Mesenchymal stem cell (in vitro differentiated cells and primary cell): ENCODE measurements around the gene IST1.
"Not testable (repeated sequence)": the region's sequence is repeated elsewhere in the genome, so short reads cannot be mapped to it uniquely, and the experiment has no call there.

Experiments used
- DNase-seq: peaks from one replicate; pipeline ENCODE4 v3.0.0-alpha.2; 2013
- H2AFZ ChIP-seq: one replicate; pipeline ENCODE4 v1.6.1; 2013; ENCODE audit warnings: low read depth, mild to moderate bottlenecking, control low read depth, inconsistent platforms, low read length, moderate library complexity
- H2AK5ac ChIP-seq: 2 replicates; pipeline ENCODE4 v1.6.1; 2013; ENCODE audit warnings: low read length, moderate library complexity, mild to moderate bottlenecking, inconsistent platforms; ENCODE audit not compliant: severe bottlenecking
- H2BK120ac ChIP-seq: one replicate; pipeline ENCODE4 v1.6.1; 2013; ENCODE audit warnings: low read depth, mild to moderate bottlenecking, inconsistent platforms, low read length, moderate library complexity
- H2BK12ac ChIP-seq, 2 experiments: one replicate each; pipeline ENCODE4 v1.6.1; 2013; ENCODE audit warnings: inconsistent platforms in 2 of 2, low read length in 2 of 2, mild to moderate bottlenecking in 2 of 2, moderate library complexity in 2 of 2, control low read depth in 1 of 2
- H2BK15ac ChIP-seq: one replicate; pipeline ENCODE4 v1.6.1; 2013; ENCODE audit warnings: mild to moderate bottlenecking, low read depth, inconsistent platforms; ENCODE audit not compliant: poor library complexity, severe bottlenecking
- H2BK5ac ChIP-seq: 2 replicates; pipeline ENCODE4 v1.6.1; 2013; ENCODE audit warnings: low read depth, mild to moderate bottlenecking, low read length, control low read depth, inconsistent platforms; ENCODE audit not compliant: poor library complexity, severe bottlenecking
- H3K14ac ChIP-seq, 2 experiments: one replicate each; pipeline ENCODE4 v1.6.1; 2013; ENCODE audit warnings: inconsistent platforms in 2 of 2, low read length in 2 of 2, control low read depth in 1 of 2, mild to moderate bottlenecking in 1 of 2, moderate library complexity in 1 of 2
- H3K18ac ChIP-seq, 2 experiments: one replicate each; pipeline ENCODE4 v1.6.1; 2013; ENCODE audit warnings: inconsistent platforms in 2 of 2, low read length in 2 of 2, control low read depth in 1 of 2, low read depth in 1 of 2, mild to moderate bottlenecking in 1 of 2
- H3K23ac ChIP-seq, 2 experiments: one replicate each; pipeline ENCODE4 v1.6.1; 2013; ENCODE audit warnings: inconsistent platforms in 2 of 2, low read length in 2 of 2, mild to moderate bottlenecking in 2 of 2, moderate library complexity in 2 of 2, control low read depth in 1 of 2
- H3K27ac ChIP-seq: 2 replicates; pipeline ENCODE4 v1.5.1; 2013; ENCODE audit warnings: mild to moderate bottlenecking, moderate library complexity, low read length, control low read depth, inconsistent platforms; ENCODE audit not compliant: poor library complexity, severe bottlenecking
- H3K27me3 ChIP-seq, 2 experiments: 2 replicates each; pipeline versions ENCODE4 v1.6.1 to v1.7.0; 2013; ENCODE audit warnings: low read length in 2 of 2, mild to moderate bottlenecking in 2 of 2, moderate library complexity in 2 of 2, control low read depth in 1 of 2, inconsistent platforms in 1 of 2; ENCODE audit not compliant: control insufficient read depth in 1 of 2, insufficient read depth in 1 of 2
- H3K36me3 ChIP-seq, 2 experiments: 2 replicates each; pipeline versions ENCODE4 v1.6.1 to v1.7.0; 2013; ENCODE audit warnings: low read length in 2 of 2, control low read depth in 1 of 2, inconsistent platforms in 1 of 2, low read depth in 1 of 2, mild to moderate bottlenecking in 1 of 2; ENCODE audit not compliant: insufficient read depth in 2 of 2, control insufficient read depth in 1 of 2
- H3K4ac ChIP-seq, 2 experiments: one replicate each; pipeline ENCODE4 v1.6.1; 2013; ENCODE audit warnings: inconsistent platforms in 2 of 2, low read length in 2 of 2, mild to moderate bottlenecking in 2 of 2, moderate library complexity in 2 of 2, control low read depth in 1 of 2, low read depth in 1 of 2
- H3K4me1 ChIP-seq: 2 replicates; pipeline ENCODE4 v1.6.1; 2013; ENCODE audit warnings: low read depth, low read length, control low read depth; ENCODE audit not compliant: control insufficient read depth, insufficient read depth
- H3K4me2 ChIP-seq: 2 replicates; pipeline ENCODE4 v1.6.1; 2013; ENCODE audit warnings: low read length, mild to moderate bottlenecking, inconsistent platforms; ENCODE audit not compliant: poor library complexity, severe bottlenecking
- H3K4me3 ChIP-seq, 2 experiments: 2 replicates each; pipeline versions ENCODE4 v1.5.1 to v1.7.0; 2013; ENCODE audit warnings: low read length in 2 of 2, mild to moderate bottlenecking in 2 of 2, control low read depth in 1 of 2, low read depth in 1 of 2; ENCODE audit not compliant: insufficient read depth in 1 of 2
- H3K79me1 ChIP-seq: replicated peaks from 2 replicates; pipeline ENCODE4 v1.6.1; 2013; ENCODE audit warnings: mild to moderate bottlenecking, control low read depth, low read length, inconsistent platforms; ENCODE audit not compliant: poor library complexity, severe bottlenecking
- H3K9ac ChIP-seq: 2 replicates; pipeline ENCODE4 v1.7.0; 2013; ENCODE audit warnings: mild to moderate bottlenecking, low read length, moderate library complexity
- H3K9me3 ChIP-seq: 2 replicates; pipeline ENCODE4 v1.7.0; 2013; ENCODE audit warnings: mild to moderate bottlenecking, low read length; ENCODE audit not compliant: control insufficient read depth
- H4K8ac ChIP-seq: one replicate; pipeline ENCODE4 v1.6.1; 2013; ENCODE audit warnings: inconsistent platforms, mild to moderate bottlenecking, low read length, moderate library complexity
- H4K91ac ChIP-seq: one replicate; pipeline ENCODE4 v1.6.1; 2013; ENCODE audit warnings: mild to moderate bottlenecking, low read length, inconsistent platforms
- WGBS: methylation state at CpG from one replicate; pipeline ENCODE4 v1.1.7; 2013; ENCODE audit warnings: mixed read lengths; 5-methylcytosine and 5-hydroxymethylcytosine counted together

Gene IST1

DNA sequence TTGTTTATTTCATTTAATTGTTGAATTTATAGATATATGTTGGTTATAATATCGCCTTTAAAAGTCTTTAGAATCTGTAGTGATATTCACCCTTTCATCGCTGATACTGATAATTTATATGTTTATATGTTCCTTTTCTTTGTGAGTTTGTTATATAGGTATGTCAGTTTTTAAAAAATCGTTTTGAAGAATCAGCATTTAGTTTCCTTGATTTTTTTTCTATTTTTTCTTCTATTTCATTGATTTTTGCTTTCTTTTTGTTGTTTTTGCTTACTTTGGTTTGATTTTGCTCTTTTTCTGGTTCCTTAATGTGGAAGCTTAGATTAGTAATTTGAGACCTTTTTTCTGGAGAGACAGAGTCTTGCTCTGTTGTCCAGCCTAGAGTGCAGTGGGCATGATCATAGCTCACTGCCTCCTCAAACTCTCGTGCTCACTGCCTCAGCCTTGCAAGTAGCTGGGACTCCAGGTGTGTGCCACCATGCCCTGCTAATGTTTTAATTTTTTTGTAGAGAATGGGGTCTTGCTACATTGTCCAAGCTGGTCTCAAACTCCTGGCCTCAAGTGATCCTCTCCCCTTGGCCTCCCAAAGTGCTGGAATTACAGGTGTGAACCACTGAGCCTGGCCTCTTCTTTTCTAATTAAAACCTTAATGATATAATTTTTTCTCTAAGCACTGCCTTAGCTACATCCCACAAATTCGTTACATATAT is 7.5 kb downstream of the IST1 start:
- no peak overlapping the region for H3K4me2 ChIP-seq
- no peak overlapping the region for H3K9ac ChIP-seq
- H3K18ac ChIP-seq, result no peak overlapping the region
- no peak overlapping the region for H3K23ac ChIP-seq
- H2AFZ ChIP-seq, result no peak overlapping the region
- H3K9me3 ChIP-seq, result no peaks in the 10 kb centered on the region
- no peak for DNase-seq
- no peak overlapping the region for H4K8ac ChIP-seq
- peaks cover 4% of the 10 kb centered on the region for H3K4me1 ChIP-seq
- H3K36me3 ChIP-seq, result peaks cover 7 to 14% of the 10 kb centered on the region in 2 experiments
- H4K91ac ChIP-seq, result no peak overlapping the region
- H3K27me3 ChIP-seq, result no peaks in the 10 kb centered on the region
- no peak overlapping the region for H3K4ac ChIP-seq
- H3K4me3 ChIP-seq, result no peak overlapping the region
- no peak overlapping the region for H2BK15ac ChIP-seq
- WGBS, result 92% methylated on average over 1 of the region's 5 CpGs
- H2BK5ac ChIP-seq, result no peak overlapping the region
- no peak overlapping the region for H3K14ac ChIP-seq
- H2BK12ac ChIP-seq, result no peak overlapping the region
- no peak overlapping the region for H2BK120ac ChIP-seq
- H3K79me1 ChIP-seq, result no peaks in the 10 kb centered on the region
- H3K27ac ChIP-seq, result no peak overlapping the region
- no peak overlapping the region for H2AK5ac ChIP-seq

DNA sequence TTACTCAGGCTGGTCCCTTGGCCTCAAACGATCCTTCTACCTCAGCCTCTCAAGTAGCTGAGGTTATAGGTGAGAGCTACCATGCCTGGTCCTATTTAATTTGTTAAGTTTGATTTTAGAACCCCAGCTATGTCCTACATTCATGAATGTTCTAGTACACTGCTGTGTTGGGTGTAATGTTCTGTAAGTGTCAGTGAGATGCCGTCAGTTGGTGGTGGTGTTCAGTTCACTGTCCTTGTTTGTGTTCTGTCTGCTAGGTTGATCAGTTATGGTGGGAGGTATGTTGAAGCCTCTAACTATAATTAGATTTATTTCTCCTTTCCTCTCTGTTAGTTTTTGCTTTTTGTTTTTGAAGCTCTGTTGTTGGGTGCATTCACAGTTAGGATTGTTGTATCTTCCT is 8.3 kb downstream of the IST1 start:
- Histone ChIP-seq H3K4ac (no peak overlapping the region), H2AK5ac (no peak overlapping the region), H4K91ac (no peak overlapping the region), H3K4me2 (no peak overlapping the region), H3K14ac (no peak overlapping the region), H2BK5ac (no peak overlapping the region), H2BK12ac (no peak overlapping the region), H2BK15ac (no peak overlapping the region), H3K23ac (no peak overlapping the region), H4K8ac (no peak overlapping the region), H3K18ac (no peak overlapping the region), H3K27ac (no peak overlapping the region), H3K4me3 (no peak overlapping the region), H3K9ac (no peak overlapping the region), H3K79me1 (no peaks in the 10 kb centered on the region), H2BK120ac (no peak overlapping the region), H3K36me3 (peaks cover 5 to 8% of the 10 kb centered on the region in 2 experiments), H3K4me1 (peaks cover 4% of the 10 kb centered on the region), H2AFZ (no peak overlapping the region), H3K9me3 (no peaks in the 10 kb centered on the region), H3K27me3 (no peaks in the 10 kb centered on the region)
- 100% methylated on average over 1 of the region's 2 CpGs for WGBS
- no peak for DNase-seq

DNA sequence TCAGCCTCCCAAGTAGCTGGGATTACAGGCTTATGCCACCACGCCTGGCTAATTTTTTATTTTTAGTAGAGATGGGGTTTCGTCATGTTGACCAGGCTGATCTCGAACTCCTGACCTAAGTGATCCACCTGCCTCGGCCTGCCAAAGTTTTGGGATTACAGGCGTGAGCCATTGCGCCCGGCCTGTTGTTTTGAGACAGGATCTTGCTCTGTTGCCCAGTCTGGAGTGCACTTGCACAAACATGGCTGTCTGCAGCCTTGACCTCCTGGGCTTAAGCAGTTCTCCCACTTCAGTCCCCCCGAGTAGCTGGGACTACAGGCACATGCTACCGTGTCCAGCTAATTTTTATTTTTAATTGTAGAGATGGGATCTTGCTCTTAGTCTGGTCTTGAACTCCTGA is 8.9 kb downstream of the IST1 start:
- peaks cover 7 to 9% of the 10 kb centered on the region in 2 experiments for H3K36me3 ChIP-seq
- H3K4me1 ChIP-seq, result peaks cover 4% of the 10 kb centered on the region
- no peak overlapping the region for H3K9ac ChIP-seq
- H3K23ac ChIP-seq, result no peak overlapping the region
- H4K91ac ChIP-seq, result no peak overlapping the region
- H3K4ac ChIP-seq, result no peak overlapping the region
- H2AFZ ChIP-seq, result no peak overlapping the region
- H3K4me2 ChIP-seq, result no peak overlapping the region
- H2BK120ac ChIP-seq, result no peak overlapping the region
- H3K27me3 ChIP-seq, result no peaks in the 10 kb centered on the region
- H3K4me3 ChIP-seq, result no peak overlapping the region
- H2AK5ac ChIP-seq, result no peak overlapping the region
- no peaks in the 10 kb centered on the region for H3K9me3 ChIP-seq
- H3K79me1 ChIP-seq, result no peaks in the 10 kb centered on the region
- no peak overlapping the region for H2BK5ac ChIP-seq
- 93% methylated on average over 9 of the region's 9 CpGs for WGBS
- H3K14ac ChIP-seq, result no peak overlapping the region
- no peak overlapping the region for H4K8ac ChIP-seq
- no peak overlapping the region for H3K27ac ChIP-seq
- H2BK12ac ChIP-seq, result no peak overlapping the region
- H3K18ac ChIP-seq, result no peak overlapping the region
- no peak for DNase-seq
- H2BK15ac ChIP-seq, result no peak overlapping the region

DNA sequence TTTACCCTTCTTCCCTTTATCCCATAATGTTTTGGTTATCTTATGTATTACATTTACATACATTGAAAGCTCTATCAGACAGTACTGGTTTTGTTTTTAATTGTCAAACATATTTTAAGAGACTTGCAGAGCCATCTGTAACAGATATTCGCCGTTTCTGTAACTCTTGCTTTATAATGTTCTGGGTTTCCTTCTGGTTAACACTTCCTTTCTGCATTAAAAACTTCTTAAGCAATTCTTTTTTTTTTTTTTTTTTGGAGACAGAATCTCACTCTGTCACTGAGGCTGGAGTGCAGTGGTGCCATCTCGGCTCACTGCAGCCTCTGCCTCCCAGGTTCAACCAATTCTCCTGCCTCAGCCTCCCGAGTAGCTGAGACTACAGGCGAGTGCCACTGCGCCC is 10.4 kb downstream of the IST1 start:
- not testable (repeated sequence) for H2AK5ac ChIP-seq, H3K4ac ChIP-seq, H3K14ac ChIP-seq, H3K4me2 ChIP-seq, H3K79me1 ChIP-seq, H3K27me3 ChIP-seq, H2AFZ ChIP-seq, H2BK120ac ChIP-seq, H4K91ac ChIP-seq, H4K8ac ChIP-seq, H2BK5ac ChIP-seq, DNase-seq, H3K9ac ChIP-seq, H3K4me1 ChIP-seq, H2BK12ac ChIP-seq, H3K23ac ChIP-seq, H3K9me3 ChIP-seq, H3K18ac ChIP-seq, H3K27ac ChIP-seq, H2BK15ac ChIP-seq, H3K4me3 ChIP-seq
- peaks cover 9 to 14% of the 10 kb centered on the region in 2 experiments for H3K36me3 ChIP-seq
- 98% methylated on average over 6 of the region's 6 CpGs for WGBS
